Globus pallidus (tissue), 1 donor: Measurements from ENCODE around the gene CADM1.

ENCODE experiments used
- DNase-seq: peaks from one replicate; pipeline ENCODE4 v3.0.0-alpha.2; 2015; ENCODE audit warnings: low spot score

The CADM1 gene

DNA sequence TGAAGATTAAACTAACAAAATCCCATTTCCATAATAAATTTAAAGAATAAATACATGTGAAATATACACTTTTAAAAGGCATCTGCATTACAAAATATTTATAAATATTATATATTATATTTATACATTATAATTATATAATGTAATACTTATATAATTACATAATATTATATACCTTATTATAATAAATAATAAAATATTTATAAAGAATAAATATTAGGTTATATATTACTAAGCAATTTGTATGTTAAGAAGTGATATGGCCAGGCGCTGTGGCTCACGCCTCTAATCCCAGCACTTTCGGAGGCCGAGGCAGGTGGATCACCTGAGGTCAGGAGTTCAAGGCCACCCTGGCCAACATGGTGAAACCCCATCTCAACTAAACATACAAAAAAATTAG is 97.8 kb downstream of the CADM1 start:
- no peak for DNase-seq

DNA sequence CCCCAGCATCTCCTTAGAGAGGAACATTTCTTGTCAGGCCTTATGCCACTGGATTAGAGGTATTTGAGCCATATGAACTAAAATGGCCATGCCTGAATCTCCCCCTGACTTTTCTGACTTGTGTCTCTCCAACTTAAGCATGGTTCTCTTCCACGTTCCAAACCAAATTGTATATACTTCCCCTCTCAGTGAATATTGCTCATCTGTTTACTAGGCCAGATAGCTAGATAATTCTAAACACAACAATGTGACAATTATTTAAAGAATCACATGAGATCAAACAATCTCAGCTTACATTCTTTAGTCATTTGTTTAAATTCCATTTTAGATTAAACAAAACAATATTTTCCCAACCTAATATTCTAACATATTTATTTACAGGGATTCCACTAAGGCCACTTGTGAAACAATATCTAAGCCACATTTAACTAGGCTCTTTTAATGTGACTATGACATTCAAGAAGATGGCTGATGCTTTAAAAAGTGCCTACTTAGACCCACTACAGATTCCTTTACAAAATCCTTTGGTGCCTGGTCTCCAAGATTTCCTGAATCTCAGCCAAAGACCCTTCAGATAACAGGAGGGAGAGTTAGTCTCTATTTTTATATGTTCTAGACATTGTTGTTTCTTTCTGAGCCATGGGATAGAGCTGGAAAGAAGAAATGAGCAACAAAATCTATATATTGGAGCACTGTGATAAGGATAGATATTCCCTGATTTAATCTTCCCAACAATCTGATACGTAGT is 105.7 kb downstream of the CADM1 start:
- DNase-seq: no peak

DNA sequence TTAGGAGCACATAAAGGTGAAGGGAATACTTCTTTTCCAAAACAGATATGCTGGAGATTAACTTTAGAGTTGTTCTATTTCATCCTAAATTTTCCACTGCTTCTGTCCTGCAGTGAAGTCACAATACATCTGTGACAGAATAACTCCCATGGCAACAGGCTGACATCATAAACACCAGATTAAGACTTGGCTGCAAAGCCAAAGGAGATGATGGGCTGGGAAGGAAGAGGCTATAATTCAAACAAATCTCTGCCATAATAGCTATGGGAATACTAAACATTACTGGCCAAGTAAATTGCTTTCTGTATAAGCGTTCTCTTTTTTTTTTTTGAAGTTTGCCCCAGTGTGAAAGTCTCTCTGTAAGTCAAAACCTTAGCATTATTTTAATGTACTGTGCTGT is 107.7 kb downstream of the CADM1 start:
- DNase-seq: no peak

DNA sequence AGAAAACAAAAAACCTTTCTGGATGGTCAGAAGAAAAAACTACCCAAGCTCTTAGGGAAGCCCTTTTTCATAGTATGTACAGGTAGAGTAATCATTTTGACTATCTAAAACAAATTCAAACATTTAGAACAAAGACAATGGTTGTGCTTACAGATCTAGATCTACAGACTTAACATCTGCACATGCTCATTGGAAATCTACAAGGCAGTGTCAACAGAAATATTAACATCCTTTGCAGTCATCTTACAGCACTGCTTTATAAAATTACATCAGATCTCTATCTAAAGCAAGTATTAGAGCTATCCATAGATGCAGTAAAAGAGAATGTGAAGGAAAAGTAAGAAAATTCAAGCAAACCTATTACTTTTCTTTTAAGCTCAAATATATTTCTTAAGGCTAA is 110.3 kb downstream of the CADM1 start:
- no peak for DNase-seq

DNA sequence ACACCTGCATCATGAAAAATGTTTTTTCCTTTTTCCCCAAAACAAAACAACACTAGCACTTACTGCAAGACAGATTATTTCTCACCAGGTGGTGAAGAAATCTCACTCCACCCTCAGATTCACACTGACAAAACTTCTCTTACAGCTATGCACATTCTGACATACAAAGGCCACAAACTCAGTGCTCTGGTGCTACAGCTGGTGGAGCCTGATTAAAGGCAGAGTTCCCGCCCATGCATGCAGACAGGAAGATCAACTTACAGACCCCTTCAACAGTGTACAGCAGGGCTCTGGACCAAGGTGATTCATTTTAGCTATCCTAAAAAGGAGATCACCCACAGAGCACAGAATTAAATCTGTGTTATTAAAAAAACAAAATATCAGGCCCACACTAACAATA is 112.6 kb downstream of the CADM1 start:
- DNase-seq: no peak

DNA sequence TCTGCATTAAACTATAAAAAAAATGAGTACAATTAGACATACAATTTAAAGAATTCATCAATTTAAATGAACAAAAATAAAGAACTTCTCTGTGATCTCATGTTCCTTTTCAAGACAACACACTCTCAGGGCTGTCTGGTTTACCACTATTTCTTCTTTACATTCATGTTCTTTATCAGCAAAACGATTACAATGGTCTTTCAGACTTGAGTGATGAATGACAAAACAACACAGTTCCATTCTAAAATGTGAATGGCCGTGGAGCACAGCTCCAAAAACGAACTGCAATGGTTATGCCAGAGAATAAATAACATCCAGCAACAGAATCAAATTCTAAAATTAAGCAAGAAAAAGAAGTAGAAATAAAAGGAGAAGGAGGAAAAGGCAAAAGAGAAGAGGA is 113.1 kb downstream of the CADM1 start:
- DNase-seq: peak; percentile 36

DNA sequence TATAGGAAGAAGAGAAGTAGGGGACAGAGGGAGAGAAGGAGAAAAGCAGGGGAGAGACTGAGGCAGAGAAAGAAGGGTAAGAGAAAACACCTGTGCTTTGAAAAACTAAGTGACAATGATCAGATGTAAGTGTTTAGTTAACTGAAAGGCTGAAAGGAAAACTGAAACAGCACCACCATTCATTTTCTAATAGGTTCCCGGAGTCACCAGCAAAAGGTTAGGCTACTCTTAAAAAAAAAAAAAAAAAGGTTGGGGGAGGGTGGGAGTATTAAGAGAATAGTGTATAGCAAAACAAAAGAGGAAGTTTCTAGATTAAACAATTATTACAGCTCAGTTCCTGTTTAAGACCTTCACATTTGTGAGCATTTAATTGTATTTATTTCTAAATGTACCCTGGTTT is 113.8 kb downstream of the CADM1 start:
- DNase-seq: no peak

DNA sequence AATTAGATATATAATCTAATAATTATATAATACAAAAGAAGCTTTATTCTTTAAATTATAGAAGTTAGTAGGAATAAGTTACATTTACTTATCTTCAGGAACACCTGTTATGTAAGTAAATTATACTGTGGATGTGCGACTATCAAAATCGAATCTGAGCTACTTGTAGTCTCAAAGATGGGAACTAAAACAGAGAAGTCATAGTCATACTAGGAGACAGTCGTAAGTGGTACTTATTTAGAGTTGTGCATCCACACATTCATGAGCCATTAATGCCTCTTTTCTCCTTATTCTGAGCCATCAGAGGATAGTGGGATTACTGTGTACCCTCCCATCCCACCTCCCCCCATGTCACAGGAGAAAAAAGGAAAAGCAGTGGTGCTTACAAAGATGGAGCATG is 114.4 kb downstream of the CADM1 start:
- DNase-seq: no peak

DNA sequence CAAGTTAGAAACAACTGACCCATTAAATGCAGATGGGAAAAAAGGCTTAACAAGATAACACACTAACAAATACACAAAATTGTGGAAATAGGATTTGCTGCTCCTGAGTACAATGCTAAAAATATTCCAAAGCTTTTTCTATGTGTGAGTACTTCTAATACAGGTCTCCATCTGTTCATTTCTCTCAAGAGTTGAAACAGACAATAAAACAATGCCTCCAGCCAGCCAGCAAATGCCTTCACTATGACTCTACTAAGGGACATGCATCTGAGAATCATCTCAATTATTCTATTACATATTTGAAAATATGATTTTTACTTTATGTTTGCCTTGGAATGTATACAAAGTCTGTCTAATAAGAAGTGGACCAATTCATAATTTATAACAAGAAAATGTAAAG is 119.0 kb downstream of the CADM1 start:
- DNase-seq: no peak

DNA sequence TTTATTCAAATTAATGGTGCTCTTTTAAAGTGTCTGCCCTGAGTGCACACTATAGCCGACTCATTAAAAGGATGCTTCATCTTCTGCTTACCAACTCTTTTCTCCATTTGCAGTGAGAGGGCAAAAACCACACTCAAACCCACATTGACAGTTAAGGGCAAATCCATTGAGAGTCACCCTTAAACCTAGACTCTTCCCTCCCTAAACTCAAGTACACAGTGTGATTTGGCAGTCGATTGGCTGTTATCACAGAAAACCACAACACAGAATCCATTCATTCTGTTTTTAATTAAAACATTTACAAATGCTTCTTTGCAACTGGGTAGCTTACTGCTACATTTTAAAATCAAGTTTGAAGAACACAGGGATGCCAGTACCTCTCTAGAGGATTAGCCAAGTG is 120.0 kb downstream of the CADM1 start:
- no peak for DNase-seq

DNA sequence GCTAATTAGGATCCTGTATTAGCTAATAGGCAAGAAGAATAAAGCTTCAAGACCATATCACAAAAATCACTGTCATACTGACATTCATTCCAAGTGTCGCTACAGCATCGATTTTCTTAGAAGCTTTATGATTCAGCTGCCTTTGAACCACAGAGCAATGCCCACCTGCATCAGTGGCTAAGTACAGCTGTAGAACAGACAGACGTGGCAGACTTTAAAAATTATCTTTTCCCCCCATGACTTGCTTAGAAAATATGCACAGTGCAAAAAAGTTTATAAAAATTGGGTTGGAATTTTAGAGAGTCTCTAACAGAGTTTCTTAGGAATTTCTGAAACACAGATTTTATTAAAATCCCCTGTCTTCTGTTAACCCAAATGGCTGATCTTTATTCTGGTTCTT is 120.8 kb downstream of the CADM1 start:
- DNase-seq: no peak

DNA sequence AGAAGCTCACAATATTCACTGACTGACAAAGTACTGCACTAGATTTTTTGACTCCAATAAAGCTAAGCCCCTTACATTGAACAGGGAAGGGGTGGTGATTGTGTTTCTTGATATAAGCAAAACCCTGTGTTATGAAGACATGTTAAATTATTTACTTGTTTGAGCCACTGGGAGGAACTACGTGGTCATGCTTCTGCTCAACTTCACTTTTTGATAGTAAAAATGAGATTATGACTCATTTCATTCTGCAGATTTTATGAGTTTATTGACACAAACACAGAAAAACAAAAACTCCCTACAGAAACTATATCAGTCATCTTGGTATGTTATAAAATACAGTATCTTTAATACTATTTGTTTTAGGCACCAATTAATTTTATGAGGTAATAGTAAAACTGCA is 124.7 kb downstream of the CADM1 start:
- DNase-seq: no peak

DNA sequence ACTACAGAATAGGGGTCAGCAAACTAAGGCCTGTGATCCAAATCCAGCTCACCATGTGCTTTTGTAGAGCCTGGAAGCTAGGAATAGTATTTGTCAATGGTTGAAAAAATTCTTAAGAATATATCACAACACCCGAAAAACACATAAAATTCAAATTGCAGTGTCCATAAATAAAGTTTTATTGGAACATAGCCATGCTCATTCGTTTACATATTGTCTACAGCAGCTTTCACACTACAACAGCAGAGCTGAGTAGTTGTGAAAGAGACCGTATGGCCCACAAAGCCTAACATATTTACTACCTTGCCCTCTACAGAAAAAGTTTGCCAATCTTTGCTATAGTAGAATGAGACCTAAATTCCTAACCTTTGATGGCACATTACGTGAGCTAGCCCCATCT is 125.7 kb downstream of the CADM1 start:
- no peak for DNase-seq

DNA sequence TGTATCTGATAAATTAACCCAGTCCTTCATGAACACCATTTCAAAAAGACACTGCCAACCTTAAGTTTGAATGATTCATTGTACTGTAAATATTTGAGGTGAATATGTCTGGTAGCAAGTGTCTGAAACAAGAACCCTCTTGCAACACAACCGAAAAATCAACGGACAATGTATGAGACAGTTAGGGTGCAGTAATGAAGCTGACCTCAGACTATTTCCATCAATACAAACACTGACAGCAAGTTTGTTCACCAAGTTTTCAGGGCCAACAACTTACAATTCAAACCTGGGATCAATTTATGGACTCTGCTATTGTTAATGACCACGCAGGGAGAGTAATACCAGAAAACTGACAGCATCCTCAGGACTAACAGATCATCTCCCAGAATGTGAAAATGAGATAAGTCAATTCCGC is 126.3 kb downstream of the CADM1 start:
- DNase-seq: no peak

DNA sequence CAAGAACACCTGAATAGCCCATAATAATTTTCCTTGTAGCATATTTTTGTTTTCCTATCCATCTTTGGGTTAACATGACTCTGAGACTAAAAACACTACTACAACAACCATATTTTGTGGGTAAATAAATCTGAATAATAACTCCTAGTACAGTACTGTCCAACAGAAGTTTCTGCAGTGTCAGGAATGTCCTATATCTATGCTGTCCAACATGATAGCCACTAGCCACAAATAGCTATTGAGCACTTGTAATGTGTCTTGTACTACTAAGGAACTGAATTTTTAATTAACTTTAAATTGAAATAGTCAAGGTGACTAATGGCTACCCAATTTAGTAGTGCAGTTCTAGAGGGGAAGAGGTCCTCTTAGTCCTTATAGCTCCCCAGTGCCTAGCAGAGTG is 135.6 kb downstream of the CADM1 start:
- DNase-seq: no peak

DNA sequence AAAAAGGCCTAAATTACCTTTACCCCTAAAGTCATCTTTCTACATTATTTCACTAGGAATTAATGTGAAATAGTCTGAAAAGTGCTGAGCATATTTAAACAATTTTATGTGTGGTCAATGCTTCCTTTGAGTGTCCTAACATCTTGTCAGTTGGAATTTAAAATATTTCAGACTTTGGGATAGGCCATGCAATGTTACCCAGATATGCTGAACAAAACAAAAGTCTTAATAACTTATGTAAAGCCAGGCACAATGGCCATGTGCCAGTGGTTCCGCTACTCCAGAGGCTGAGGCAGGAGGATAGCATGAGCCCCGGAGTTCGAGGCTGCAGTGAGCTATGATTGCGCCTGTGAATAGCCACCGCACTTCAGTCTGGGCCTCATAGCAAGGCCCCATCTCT is 137.4 kb downstream of the CADM1 start:
- DNase-seq: no peak

DNA sequence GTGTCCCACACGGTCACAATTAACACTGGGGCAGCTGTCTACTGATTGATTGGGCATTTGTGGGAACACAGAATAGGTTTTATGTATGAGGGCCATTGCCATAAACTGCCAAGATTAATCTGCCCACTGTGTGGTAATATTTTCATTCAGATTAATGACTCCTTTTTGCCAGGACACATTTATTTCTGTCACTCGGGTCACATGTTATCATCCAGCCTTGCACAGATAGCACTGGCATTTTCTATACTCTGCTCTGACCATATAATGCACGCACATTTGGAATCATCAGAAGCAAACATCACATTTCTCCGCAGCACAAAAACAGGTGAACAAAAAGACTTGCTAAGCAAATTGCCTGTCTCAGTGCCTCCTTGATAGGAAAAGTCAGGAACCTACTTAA is 138.3 kb downstream of the CADM1 start:
- DNase-seq: no peak

DNA sequence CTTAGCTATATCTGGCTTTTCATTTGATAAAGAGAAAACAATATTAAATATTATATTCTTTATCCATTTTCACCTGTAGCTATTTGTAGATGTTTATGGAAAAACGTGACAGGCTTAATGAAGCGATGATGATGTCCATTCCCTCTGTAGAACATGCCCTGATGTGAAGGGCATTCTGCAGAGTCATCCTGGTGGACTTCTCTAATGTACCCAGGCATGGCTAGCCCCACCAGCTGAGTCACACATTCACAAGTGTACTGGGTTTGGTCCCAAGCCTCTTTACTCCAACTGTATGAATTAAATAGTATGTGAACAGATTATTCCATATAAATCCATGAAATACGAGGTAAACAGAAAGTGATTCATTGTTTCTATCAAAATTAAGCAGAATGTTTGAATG is 139.3 kb downstream of the CADM1 start:
- DNase-seq: no peak

DNA sequence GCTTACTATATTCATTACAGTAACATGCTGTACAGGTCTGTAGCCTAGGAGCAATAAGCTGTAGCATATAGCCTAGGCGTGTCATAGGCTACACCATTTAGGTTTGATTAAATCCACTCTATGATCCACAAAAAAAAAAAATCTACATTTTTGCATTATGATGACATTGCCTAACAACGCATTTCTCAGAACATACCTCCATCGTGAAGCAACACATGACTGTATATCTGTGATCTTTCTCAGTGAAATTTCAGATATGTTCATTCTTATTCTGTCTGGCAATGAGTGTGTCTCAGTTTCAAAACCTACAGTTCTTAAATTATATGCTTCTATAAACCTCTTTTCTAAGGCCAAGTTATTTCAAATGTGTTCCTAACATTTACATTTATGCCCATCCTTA is 140.3 kb downstream of the CADM1 start:
- DNase-seq: no peak

DNA sequence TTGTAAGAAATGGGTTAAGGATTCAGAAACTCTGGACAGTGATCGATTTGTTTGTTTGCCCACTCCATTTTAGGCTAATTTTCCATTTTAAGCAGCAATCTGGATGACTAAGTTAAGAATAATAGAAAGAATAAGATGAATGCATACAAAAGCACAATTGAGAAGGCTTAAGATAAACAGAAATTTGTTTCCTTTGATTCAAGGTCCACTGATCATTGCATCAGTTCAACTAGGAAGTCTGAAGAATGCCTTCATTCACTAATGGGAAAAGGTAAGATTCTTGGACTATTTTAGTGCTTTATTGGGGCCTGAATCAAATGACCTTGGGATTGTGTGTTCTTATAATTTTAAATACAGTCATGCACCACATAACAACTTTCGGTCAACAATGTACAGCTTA is 140.8 kb downstream of the CADM1 start:
- DNase-seq: no peak

DNA sequence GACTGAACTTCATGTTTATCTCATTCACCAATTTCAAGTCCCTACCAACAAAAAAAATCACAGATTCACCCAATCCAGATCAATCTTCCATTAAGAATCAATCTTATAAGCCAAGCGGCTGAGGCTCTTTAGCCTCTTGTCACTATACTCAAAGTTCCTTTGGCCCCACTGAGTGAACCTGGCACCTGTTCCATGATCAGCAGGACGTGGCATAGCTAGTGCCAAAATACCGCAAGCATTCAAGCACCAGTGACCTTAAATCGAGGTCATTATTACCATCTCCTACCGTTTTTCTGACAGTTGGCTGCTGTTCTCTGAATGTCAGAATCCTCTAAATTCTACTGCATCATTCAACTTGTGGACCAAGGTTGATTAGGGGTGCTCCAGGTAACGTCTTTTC is 141.2 kb downstream of the CADM1 start:
- no peak for DNase-seq

DNA sequence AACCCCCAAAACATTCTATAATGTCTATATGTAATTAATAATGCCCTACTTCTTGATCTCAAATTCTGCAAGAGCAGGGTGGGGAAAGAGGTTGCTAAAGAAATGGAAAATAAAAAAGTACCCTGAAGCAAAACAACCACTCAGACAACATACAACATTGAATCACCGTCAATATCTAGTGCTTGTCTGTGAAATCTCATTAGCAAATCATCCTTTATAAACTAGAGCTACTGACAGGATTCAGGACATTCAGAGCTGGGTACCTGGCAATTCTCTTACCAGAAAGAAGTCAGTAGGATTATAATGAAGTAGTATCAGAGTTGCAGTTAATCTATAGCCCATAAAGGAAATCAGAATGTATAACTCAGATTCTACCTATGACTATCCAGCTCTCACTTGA is 143.2 kb downstream of the CADM1 start:
- no peak for DNase-seq

DNA sequence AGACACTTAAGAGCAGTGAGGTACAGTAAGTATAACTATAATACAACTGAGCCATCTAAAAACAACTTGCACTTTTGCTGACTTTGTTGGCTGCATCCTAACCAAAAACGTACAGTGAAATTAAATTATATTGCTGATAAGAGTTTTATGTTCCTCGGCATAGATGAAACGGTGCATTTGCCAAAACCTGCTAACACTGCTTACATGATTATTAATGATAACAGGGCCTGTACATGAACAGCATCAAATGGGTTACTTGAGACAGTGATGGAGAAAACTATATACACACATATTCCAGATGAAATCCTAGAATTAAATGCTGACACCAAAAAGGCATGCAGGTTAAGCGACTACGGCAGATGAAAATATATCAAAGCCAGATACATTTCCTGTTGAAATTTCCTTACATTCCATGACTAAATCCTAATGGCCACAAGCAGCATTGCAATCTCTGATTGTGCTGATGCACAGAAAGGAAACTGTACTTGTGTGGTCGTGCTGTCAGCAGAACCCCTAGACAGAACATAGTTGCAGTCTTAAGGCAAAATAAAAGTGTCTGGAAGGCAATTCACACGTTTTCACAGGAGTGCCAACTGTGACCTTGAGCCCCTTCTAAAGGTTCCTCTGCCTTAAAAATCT is 143.9 kb downstream of the CADM1 start:
- DNase-seq: no peak

DNA sequence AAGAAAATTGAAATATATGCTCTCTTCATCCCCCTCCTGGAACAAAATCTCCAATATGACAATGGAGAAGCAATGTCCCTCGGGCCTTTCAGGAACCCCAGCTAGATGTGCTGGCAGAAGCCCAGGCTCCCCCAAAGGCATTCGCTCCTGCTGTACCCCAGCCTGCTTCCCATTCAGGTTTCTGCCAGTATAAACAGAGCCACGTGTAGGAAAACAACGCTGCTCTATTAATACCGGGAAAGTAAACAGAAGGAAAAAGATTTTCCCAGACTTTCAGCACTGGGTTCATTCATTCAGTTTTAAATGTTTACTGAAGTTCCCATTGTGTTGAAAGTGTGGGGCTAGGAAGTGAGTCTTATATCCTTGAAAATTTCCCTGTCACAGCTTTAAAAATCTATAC is 147.1 kb downstream of the CADM1 start:
- DNase-seq: no peak
